K562 (cell line): ENCODE results near the gene DVL2. TPM values are rescaled to one million over a fixed set of nuclear protein-coding genes. Genes with fewer than 3 reads are reported as not detected.

ENCODE experiments used
- ATF7 ChIP-seq: fragments of 450-650 bp; IDR thresholded peaks from 2 replicates; pipeline ENCODE4 v1.7.1; 2014; ENCODE audit warnings: mild to moderate bottlenecking, moderate library complexity
- CHCHD3 ChIP-seq: fragments of 250-450 bp; sonication (Bioruptor Pico); IDR thresholded peaks from 2 replicates; pipeline ENCODE4 v2.1.2; 2022; ENCODE audit warnings: mild to moderate bottlenecking
- DDX20 ChIP-seq: fragments of 450-650 bp; IDR thresholded peaks from 2 replicates; pipeline ENCODE4 v1.6.1; 2016; ENCODE audit warnings: missing genetic modification characterization, low read depth, mild to moderate bottlenecking, missing compliant biosample characterization, moderate library complexity
- E2F1 ChIP-seq: sonication (generic); formaldehyde crosslinking; IDR thresholded peaks from 2 replicates; pipeline ENCODE4 v1.8.1; 2023; ENCODE audit warnings: mild to moderate bottlenecking, missing genetic modification reagents, moderate library complexity
- ELF1 ChIP-seq: fragments of 200-800 bp; sonication (Bioruptor generic); IDR thresholded peaks from 2 replicates; pipeline ENCODE4 v1.6.1; 2016; ENCODE audit warnings: missing genetic modification characterization, missing compliant biosample characterization
- ERF ChIP-seq: fragments of 450-650 bp; formaldehyde crosslinking; IDR thresholded peaks from 2 replicates; pipeline ENCODE4 v1.4.0; 2020; ENCODE audit warnings: mild to moderate bottlenecking, mixed read lengths
- HNRNPUL1 ChIP-seq: fragments of 200-400 bp; formaldehyde crosslinking; IDR thresholded peaks from 2 replicates; pipeline ENCODE4 v1.6.1; 2017; ENCODE audit warnings: low read length
- MEF2A ChIP-seq: IDR thresholded peaks from 2 replicates; pipeline ENCODE4 v1.6.1; 2011; ENCODE audit warnings: low read depth, mild to moderate bottlenecking, low read length, moderate library complexity; ENCODE audit not compliant: control insufficient read depth
- MTF1 ChIP-seq: fragments of 250-450 bp; sonication (Bioruptor Pico); IDR thresholded peaks from 2 replicates; pipeline ENCODE4 v1.9.0; 2021; ENCODE audit warnings: moderate library complexity, mild to moderate bottlenecking, inconsistent platforms, borderline replicate concordance
- PML ChIP-seq: IDR thresholded peaks from 2 replicates; pipeline ENCODE4 v1.6.1; 2012; ENCODE audit warnings: low read length, inconsistent platforms
- POLR2A ChIP-seq: fragments of 450-650 bp; conservative IDR thresholded peaks from 2 replicates; pipeline ENCODE4 v1.6.1; 2016
- POLR2AphosphoS2 ChIP-seq: IDR thresholded peaks from 2 replicates; pipeline ENCODE4 v1.6.1; 2012; ENCODE audit warnings: low read length, improper control_type of control experiment
- POLR2AphosphoS5 ChIP-seq: IDR thresholded peaks from 2 replicates; pipeline ENCODE4 v1.6.1; 2011; ENCODE audit warnings: mild to moderate bottlenecking, low read depth, low read length, moderate library complexity; ENCODE audit not compliant: control insufficient read depth, insufficient read depth
- RBFOX2 ChIP-seq: fragments of 200-400 bp; formaldehyde crosslinking; IDR thresholded peaks from 2 replicates; pipeline ENCODE4 v1.6.1; 2017; ENCODE audit warnings: low read depth, mild to moderate bottlenecking, low read length, moderate library complexity
- SMAD2 ChIP-seq: fragments of 150-350 bp; IDR thresholded peaks from 2 replicates; pipeline ENCODE4 v1.6.1; 2014; ENCODE audit warnings: low read depth, mild to moderate bottlenecking, low read length
- SRSF9 ChIP-seq: fragments of 200-400 bp; formaldehyde crosslinking; IDR thresholded peaks from 2 replicates; pipeline ENCODE4 v1.6.1; 2017; ENCODE audit warnings: low read depth, low read length, borderline replicate concordance
- TAF15 ChIP-seq: fragments of 200-400 bp; formaldehyde crosslinking; IDR thresholded peaks from 2 replicates; pipeline ENCODE4 v1.6.1; 2017; ENCODE audit warnings: mild to moderate bottlenecking, low read depth, low read length, moderate library complexity
- ZBTB34 ChIP-seq: fragments of 250-450 bp; sonication (Bioruptor Pico); IDR thresholded peaks from 2 replicates; pipeline ENCODE4 v1.8.0; 2021; ENCODE audit warnings: mild to moderate bottlenecking, moderate library complexity
- ZNF224 ChIP-seq: sonication (generic); formaldehyde crosslinking; IDR thresholded peaks from 2 replicates; pipeline ENCODE4 v1.8.0; 2022; ENCODE audit warnings: mild to moderate bottlenecking, missing genetic modification reagents
- ZSCAN32 ChIP-seq: fragments of 450-650 bp; formaldehyde crosslinking; IDR thresholded peaks from 2 replicates; pipeline ENCODE4 v1.4.0; 2020; ENCODE audit warnings: mild to moderate bottlenecking, moderate library complexity
- polyA plus RNA-seq, 8 experiments: library from polyadenylated mRNA; depleted of rRNA in 4 of 8; stranded (reverse) in 5 of 8; unstranded in 3 of 8; fragments of >200 nt; fragmentation: Nextera tagmentation in 2 of 8; fragmentation: Illumina TruSeq in 1 of 8; extraction: Ambion mirVana in 2 of 8; extraction: Trizol in 1 of 8; gene quantifications; 2 replicates each; pipeline versions ENCODE4 v1.2.1 to v1.2.3, GENCODE V29; 2011 to 2014; ENCODE audit warnings: inconsistent platforms in 1 of 8, missing spikeins in 1 of 8
- total RNA-seq, 7 experiments: library from RNA; depleted of rRNA in 6 of 7; stranded (reverse); fragments of >200 nt in 6 of 7; fragmentation: Illumina TruSeq in 2 of 7; extraction: Trizol in 2 of 7; gene quantifications; 2 replicates each; pipeline versions ENCODE4 v1.2.1 to v1.2.3, GENCODE V29; 2011 to 2021; ENCODE audit warnings: low replicate concordance in 1 of 7
- TF ChIP-seq, protein P1 (sequence below): IDR thresholded peaks from 2 replicates; pipeline ENCODE4 v1.6.1; 2012; ENCODE audit warnings: low read depth, low read length, improper control_type of control experiment, borderline replicate concordance
- TF ChIP-seq, protein P2 (sequence below), 2 experiments: fragments of 450-650 bp in 1 of 2; sonication (generic) in 1 of 2; formaldehyde crosslinking in 1 of 2; IDR thresholded peaks in 1 of 2; conservative IDR thresholded peaks in 1 of 2; 2 replicates each; pipeline versions ENCODE4 v1.6.1 to v1.8.1; 2016 to 2023; ENCODE audit warnings: mild to moderate bottlenecking in 2 of 2, moderate library complexity in 2 of 2, inconsistent platforms in 1 of 2, missing genetic modification reagents in 1 of 2

The DVL2 gene
- total and polyA plus RNA-seq, 9 of the 15 experiments (the other 6 are each of a cell fraction or from before 2014, with no cell fraction given), result 1.3 to 49.5 (median 24.3) TPM

DNA sequence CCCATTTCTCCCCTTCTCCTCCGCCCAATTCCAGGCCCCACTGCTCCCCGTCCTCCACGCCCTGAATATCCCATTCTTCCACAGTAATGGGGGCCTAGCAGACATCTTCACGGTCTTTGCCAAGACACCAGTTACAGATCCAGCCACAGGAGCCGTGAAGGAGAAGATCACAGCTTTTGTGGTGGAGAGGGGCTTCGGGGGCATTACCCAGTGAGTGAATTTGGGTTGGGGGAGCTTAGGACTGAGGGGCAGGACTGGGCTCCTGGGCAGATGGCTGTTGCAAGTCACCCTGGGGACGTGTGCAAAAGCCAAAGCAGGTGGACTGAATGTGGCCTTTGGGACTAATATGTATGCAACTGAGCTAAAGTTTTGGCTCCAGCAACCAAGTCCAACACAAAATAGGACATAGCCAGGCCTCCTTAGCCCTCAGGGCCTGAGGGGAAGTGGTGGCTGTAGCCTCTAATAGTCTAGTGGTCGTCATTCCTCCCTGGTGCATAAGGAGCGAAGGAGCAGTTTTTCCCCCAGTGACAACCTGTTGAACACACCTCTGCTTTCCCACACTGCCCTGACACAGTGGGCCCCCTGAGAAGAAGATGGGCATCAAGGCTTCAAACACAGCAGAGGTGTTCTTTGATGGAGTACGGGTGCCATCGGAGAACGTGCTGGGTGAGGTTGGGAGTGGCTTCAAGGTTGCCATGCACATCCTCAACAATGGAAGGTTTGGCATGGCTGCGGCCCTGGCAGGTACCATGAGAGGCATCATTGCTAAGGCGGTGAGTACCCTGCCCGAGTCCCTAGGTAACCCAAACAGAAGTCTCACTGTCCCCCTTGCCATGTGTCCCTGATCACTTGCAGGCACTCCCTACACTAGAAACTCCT lies 12.0 kb downstream of the DVL2 start (continued):
- no peak for TF ChIP-seq SRSF9
- no peak for TF ChIP-seq ATF7
- TF ChIP-seq POLR2A, result peak; percentile 58
- TF ChIP-seq SMAD2, result no peak
- peak; percentile 16; the same call in 1 of the 2 replicates for TF ChIP-seq POLR2AphosphoS2
- TF ChIP-seq ZBTB34 (CRISPR knock-in tag), result no peak
- TF ChIP-seq, protein P1, sequence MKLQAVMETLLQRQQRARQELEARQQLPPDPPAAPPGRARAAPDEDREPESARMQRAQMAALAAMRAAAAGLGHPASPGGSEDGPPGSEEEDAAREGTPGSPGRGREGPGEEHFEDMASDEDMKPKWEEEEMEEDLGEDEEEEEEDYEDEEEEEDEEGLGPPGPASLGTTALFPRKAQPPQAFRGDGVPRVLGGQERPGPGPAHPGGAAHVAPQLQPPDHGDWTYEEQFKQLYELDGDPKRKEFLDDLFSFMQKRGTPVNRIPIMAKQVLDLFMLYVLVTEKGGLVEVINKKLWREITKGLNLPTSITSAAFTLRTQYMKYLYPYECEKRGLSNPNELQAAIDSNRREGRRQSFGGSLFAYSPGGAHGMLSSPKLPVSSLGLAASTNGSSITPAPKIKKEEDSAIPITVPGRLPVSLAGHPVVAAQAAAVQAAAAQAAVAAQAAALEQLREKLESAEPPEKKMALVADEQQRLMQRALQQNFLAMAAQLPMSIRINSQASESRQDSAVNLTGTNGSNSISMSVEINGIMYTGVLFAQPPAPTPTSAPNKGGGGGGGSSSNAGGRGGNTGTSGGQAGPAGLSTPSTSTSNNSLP, result no peak
- TF ChIP-seq ERF (CRISPR knock-in tag), result no peak
- no peak for TF ChIP-seq ZNF224 (CRISPR knock-in tag)
- no peak for TF ChIP-seq TAF15
- no peak for TF ChIP-seq ELF1
- TF ChIP-seq, protein P2, sequence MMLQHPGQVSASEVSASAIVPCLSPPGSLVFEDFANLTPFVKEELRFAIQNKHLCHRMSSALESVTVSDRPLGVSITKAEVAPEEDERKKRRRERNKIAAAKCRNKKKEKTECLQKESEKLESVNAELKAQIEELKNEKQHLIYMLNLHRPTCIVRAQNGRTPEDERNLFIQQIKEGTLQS (IDR thresholded peaks at IDR 0.05), result no peak
- TF ChIP-seq, protein P2 (CRISPR knock-in tag; conservative IDR thresholded peaks at IDR 0.05), result no peak
- TF ChIP-seq MEF2A, result no peak
- no peak for TF ChIP-seq E2F1
- peak; percentile 38; the same call in 1 of the 2 replicates for TF ChIP-seq RBFOX2
- 0 out of 2 replicates have a peak, but pooled peaks have one; percentile 10 for TF ChIP-seq PML
- TF ChIP-seq POLR2AphosphoS5, result peak; percentile 10; the same call in 1 of the 2 replicates
- TF ChIP-seq DDX20 (tag), result no peak
- no peak for TF ChIP-seq CHCHD3 (CRISPR knock-in tag)
- no peak for TF ChIP-seq HNRNPUL1
- no peak for TF ChIP-seq ZSCAN32 (CRISPR knock-in tag)
- no peak for TF ChIP-seq MTF1 (CRISPR knock-in tag)
